GM12801 (cell line): ENCODE measurements around the gene MANBA.

Experiments used
- CTCF ChIP-seq: IDR thresholded peaks from one replicate; pipeline ENCODE4 v1.5.1; 2011; ENCODE audit warnings: control low read depth; ENCODE audit not compliant: insufficient read length; ENCODE audit errors: extremely low read depth

Gene MANBA

GRCh38 chr4:102692474-102692873 is 68.3 kb downstream of the MANBA start:
- TF ChIP-seq CTCF = no peak

- no peak for TF ChIP-seq CTCF
Measured at GRCh38 chr4:102687982-102688433, 72.8 kb downstream of the MANBA start.

- TF ChIP-seq CTCF = no peak
Measured at GRCh38 chr4:102687373-102687981, 73.3 kb downstream of the MANBA start.

GRCh38 chr4:102685768-102686167 is 75.0 kb downstream of the MANBA start:
- no peak for TF ChIP-seq CTCF

GRCh38 chr4:102684610-102685052 is 76.1 kb downstream of the MANBA start:
- no peak for TF ChIP-seq CTCF

- TF ChIP-seq CTCF = no peak
Measured at GRCh38 chr4:102683881-102684609, 76.7 kb downstream of the MANBA start.

- TF ChIP-seq CTCF = no peak
Measured at GRCh38 chr4:102678695-102679335, 82.0 kb downstream of the MANBA start.
